GM13976 (cell line): ENCODE results near the gene SREBF1.

Experiments used
- DNase-seq: peaks from one replicate; pipeline ENCODE4 v3.0.0; 2012; ENCODE audit warnings: low spot score
- in situ Hi-C: fragments of 300-500 bp; cut with MboI; formaldehyde crosslinking; loops from one replicate; pipeline ENCODE4 v1.12.0; 2022; ENCODE audit warnings: low sequenced_read_pairs, mixed read lengths, inconsistent platforms; ENCODE audit not compliant: unreplicated experiment
- TF ChIP-seq, protein P1 (sequence below): IDR thresholded peaks from 2 replicates; pipeline ENCODE4 v1.5.1; 2012; ENCODE audit warnings: borderline replicate concordance, mild to moderate bottlenecking; ENCODE audit not compliant: insufficient read depth; ENCODE audit errors: extremely low read depth, missing control alignments, control extremely low read depth

Gene SREBF1

DNA sequence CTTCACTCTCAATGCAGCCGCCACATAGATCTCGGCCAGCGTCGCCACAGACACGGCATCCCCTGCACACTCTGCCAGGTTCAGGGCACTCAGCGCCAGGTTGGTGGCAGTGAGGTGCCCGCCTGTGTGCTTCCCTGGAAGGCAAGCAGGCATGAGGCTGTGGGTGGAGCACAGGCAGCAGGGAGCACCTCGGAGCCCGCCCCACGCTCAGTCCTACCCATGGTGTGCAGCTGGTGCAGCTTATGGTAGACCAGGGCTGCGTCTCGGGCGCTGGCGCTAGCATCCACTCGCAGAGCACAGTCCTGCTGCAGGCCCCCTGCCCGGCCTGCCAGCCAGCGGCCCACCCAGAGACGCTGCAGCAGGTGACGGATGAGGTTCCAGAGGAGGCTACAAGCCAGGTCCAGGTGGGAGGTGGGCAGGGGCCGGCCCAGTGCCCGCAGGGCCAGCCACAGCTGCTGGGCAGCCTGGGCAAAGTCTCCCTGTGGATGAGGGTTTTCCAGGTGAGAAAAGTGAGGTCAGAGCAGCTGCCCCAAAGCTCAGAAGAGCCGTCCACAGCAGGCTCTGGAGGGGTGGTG lies 20.5 kb downstream of the SREBF1 start:
- no peak for DNase-seq
- TF ChIP-seq, protein P1, sequence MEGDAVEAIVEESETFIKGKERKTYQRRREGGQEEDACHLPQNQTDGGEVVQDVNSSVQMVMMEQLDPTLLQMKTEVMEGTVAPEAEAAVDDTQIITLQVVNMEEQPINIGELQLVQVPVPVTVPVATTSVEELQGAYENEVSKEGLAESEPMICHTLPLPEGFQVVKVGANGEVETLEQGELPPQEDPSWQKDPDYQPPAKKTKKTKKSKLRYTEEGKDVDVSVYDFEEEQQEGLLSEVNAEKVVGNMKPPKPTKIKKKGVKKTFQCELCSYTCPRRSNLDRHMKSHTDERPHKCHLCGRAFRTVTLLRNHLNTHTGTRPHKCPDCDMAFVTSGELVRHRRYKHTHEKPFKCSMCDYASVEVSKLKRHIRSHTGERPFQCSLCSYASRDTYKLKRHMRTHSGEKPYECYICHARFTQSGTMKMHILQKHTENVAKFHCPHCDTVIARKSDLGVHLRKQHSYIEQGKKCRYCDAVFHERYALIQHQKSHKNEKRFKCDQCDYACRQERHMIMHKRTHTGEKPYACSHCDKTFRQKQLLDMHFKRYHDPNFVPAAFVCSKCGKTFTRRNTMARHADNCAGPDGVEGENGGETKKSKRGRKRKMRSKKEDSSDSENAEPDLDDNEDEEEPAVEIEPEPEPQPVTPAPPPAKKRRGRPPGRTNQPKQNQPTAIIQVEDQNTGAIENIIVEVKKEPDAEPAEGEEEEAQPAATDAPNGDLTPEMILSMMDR: no peak
- in situ Hi-C loops: loop anchor here (10.0 kb wide), 1 partner anchor 48 kb away; no protein-coding TSS in a partner anchor

DNA sequence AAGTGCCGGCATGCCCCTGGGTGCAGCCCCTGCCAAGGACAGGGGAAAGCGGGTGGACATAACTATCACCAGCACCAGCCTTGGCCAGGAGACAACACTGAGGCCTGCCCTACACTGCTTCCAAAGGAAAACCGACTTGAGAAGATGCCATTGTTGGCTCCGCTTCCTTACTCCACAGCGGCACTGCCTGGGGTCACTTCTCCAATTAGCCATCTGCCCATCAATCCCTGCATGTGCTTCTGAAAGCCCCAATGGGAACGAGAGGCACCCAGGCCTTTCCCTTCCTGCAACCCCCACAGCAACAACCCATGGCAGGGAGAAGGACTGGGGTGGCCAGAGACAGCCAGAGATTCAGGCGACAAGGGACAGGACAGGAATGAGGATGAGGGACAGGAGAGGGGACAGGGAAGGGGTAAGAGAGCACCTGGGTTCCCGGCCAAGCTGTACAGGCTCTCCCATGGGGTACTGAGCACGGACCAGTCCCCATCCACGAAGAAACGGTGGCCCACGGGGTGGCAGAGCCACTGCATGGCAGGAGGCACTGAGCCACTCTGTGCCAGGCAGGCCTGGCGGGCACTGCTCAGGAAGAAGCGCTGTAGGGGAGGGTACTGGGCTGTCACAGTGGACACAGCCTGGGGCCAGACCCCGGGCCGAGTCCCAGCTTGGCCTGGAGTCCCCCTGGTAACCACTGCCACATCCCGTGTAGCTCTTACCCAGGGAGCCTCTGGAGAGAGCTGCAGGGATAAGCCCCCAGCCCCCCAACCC lies 21.2 kb downstream of the SREBF1 start:
- DNase-seq: no peak
- in situ Hi-C loops: loop anchor here (10.0 kb wide), 1 partner anchor 49 kb away; no protein-coding TSS in a partner anchor
- TF ChIP-seq, protein P1: no peak

DNA sequence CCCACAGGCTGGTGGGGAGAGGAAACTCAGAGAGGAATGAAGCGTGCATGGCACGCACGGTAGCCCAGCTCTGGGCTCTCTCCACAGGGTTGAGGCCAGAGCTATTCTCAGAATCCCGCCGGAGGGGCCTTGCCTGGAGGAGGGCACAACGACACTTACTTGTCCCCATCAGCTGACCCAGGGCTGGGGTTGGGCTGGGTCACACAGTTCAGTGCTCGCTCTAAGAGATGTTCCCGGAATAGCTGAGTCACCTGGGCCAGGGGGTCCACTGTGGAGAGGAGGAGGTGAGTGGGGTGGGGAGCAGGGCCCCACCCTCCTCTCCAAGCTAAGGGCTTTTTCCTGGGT lies 21.8 kb downstream of the SREBF1 start:
- in situ Hi-C loops: loop anchor here (10.0 kb wide), 1 partner anchor 50 kb away; no protein-coding TSS in a partner anchor
- DNase-seq: no peak
- TF ChIP-seq, protein P1: no peak

DNA sequence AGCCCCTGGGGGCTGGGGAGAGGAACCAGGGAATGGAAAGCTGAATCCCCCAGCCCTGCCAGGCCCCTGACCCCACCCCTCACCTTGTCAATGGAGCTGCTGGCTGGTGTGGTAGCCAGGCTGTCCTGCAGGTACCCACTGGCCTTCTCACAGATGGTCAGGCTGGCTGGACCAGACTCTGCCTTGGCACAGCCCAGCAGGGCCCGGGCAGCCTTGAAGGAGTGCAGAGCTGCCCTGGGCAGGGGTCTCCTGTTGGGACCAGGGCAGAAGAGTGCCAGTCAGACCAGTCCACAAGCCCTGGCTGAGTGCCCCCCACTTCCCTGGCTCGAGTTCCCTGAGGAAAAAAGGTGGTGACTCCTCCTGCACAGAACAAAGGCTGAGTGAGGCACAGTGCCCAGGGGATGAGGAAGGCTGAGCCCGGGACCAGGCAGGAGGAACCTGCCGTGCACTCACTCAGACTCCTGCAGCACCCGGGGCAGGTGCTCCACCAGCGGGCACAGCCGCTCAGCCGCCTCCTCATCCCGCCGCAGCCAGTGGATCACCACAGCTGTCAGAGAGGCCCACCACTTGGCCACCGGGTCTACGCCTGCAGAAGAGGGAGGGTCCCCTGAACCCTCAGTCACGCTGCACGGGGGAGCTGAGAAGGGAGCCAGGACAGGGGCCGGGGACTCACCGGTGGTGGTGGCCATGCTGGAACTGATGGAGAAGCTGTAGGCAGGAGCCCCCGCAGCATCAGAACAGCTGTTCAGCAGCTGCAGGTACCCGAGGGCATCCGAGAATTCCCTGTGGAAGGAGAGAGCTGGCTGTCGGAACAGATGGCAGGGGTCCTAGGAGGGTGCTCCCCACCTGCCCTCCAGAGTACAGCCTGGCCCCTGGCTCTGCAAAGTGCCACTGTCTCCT lies 22.4 kb downstream of the SREBF1 start:
- DNase-seq: no peak
- TF ChIP-seq, protein P1: no peak
- in situ Hi-C loops: loop anchor here (10.0 kb wide), 1 partner anchor 50 kb away; no protein-coding TSS in a partner anchor

DNA sequence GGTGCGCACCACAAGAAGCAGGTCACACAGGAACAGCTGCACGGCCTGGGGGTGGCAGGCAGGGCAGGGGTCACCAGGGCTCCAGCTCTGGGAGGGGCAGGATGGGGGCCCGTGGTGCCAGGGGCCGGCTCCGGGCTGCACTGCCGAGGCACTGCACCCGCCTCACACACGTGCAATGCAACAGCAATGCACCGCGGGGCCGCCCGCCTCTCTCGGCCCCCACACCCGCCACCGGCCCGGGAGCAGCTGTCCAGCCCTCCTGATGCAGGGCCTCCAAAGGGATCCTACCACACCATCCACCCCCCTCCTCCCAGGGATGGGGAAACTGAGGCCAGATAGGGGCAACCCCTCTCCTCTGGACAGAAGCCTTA lies 23.1 kb downstream of the SREBF1 start:
- in situ Hi-C loops: loop anchor here (10.0 kb wide), 1 partner anchor 51 kb away; no protein-coding TSS in a partner anchor
- no peak for DNase-seq

More for the DNA sequence above, 23.1 kb downstream of the SREBF1 start:
- TF ChIP-seq, protein P1: no peak
